ENCODE measurements around the gene MYL2. TPM values are rescaled to one million over a fixed set of nuclear protein-coding genes. Genes with fewer than 3 reads are reported as not detected.

Gene MYL2
- total RNA-seq, 1 donor from 2014 or later, result not detected

GRCh38 chr12:110862329-110862728 is 58.0 kb downstream of the MYL2 start:
- H3K4me3 ChIP-seq, result no peak overlapping the region
- H3K9me3 ChIP-seq, result no peaks in the 10 kb centered on the region
- intact Hi-C loops (cut with DNase I), result no loop called here
- H3K36me3 ChIP-seq, result no peaks in the 10 kb centered on the region
- DNase-seq (ENCODE audit: low spot score in 2 of 2), result no peak
- no peaks in the 10 kb centered on the region for H3K27me3 ChIP-seq
- H3K4me1 ChIP-seq, result no peaks in the 10 kb centered on the region
- TF ChIP-seq CTCF (IDR thresholded peaks at IDR 0.05), result no peak
- H3K27ac ChIP-seq, result no peak overlapping the region

- H3K27me3 ChIP-seq, result no peaks in the 10 kb centered on the region
- no peaks in the 10 kb centered on the region for H3K4me1 ChIP-seq
- H3K4me3 ChIP-seq, result no peak overlapping the region
- DNase-seq (ENCODE audit: low spot score in 2 of 2), result no peak
- no peaks in the 10 kb centered on the region for H3K9me3 ChIP-seq
- TF ChIP-seq CTCF (IDR thresholded peaks at IDR 0.05), result no peak
- intact Hi-C loops (cut with DNase I), result no loop called here
- H3K36me3 ChIP-seq, result no peaks in the 10 kb centered on the region
- H3K27ac ChIP-seq, result no peak overlapping the region
Observed at GRCh38 chr12:110861729-110862128, 58.6 kb downstream of the MYL2 start.

Other genes starting within 250 kb of the MYL2 start
- gene HVCN1, start 231.5 kb downstream of the MYL2 start, total RNA-seq, result 1.3 TPM
- gene PPP1CC, start 177.7 kb downstream of the MYL2 start, total RNA-seq, result 39.8 TPM
- gene CCDC63, start 73.6 kb downstream of the MYL2 start, total RNA-seq, result not detected
- gene CUX2, start 113.6 kb upstream of the MYL2 start, total RNA-seq, result not detected

Measured in ascending aorta (tissue), 2 donors.